CD14-positive monocyte (primary cell): Measurements from ENCODE around the gene TSPAN7. TPM values are rescaled to one million over a fixed set of nuclear protein-coding genes. Genes with fewer than 3 reads are reported as not detected.

Experiments used
- DNase-seq, 3 donors: peaks; one replicate each; pipeline ENCODE4 v3.0.0-alpha.2; 2011 to 2022
- H2AFZ ChIP-seq: 2 replicates; pipeline ENCODE4 v1.6.0; 2012; ENCODE audit warnings: mild to moderate bottlenecking, low read depth, low read length, inconsistent platforms; ENCODE audit not compliant: insufficient read depth, poor library complexity, severe bottlenecking
- H3K27ac ChIP-seq, 2 donors: 1 replicate in 1 of 2; 2 replicates in 1 of 2; pipeline ENCODE4 v1.5.1; 2012 to 2013; ENCODE audit warnings: low read length in 2 of 2, control low read depth in 1 of 2, inconsistent platforms in 1 of 2, low read depth in 1 of 2, mild to moderate bottlenecking in 1 of 2
- H3K27me3 ChIP-seq, 2 donors: one replicate each; pipeline versions ENCODE4 v1.6.0 to v1.6.1; 2011 to 2013; ENCODE audit warnings: low read length in 2 of 2; ENCODE audit not compliant: control insufficient read depth in 2 of 2, insufficient read depth in 2 of 2
- H3K36me3 ChIP-seq, 2 donors: replicated peaks in 1 of 2; 1 replicate in 1 of 2; 2 replicates in 1 of 2; pipeline versions ENCODE4 v1.5.1 to v1.6.1; 2012 to 2013; ENCODE audit warnings: low read length in 2 of 2, control low read depth in 1 of 2, inconsistent platforms in 1 of 2, mild to moderate bottlenecking in 1 of 2; ENCODE audit not compliant: insufficient read depth in 2 of 2, control insufficient read depth in 1 of 2
- H3K4me1 ChIP-seq, 2 donors: 1 replicate in 1 of 2; 2 replicates in 1 of 2; pipeline versions ENCODE4 v1.5.1 to v1.6.1; 2012 to 2013; ENCODE audit warnings: low read length in 2 of 2, control low read depth in 1 of 2, inconsistent platforms in 1 of 2, mild to moderate bottlenecking in 1 of 2, moderate library complexity in 1 of 2; ENCODE audit not compliant: insufficient read depth in 2 of 2, control insufficient read depth in 1 of 2
- H3K4me2 ChIP-seq: replicated peaks from 2 replicates; pipeline ENCODE3; 2012; ENCODE audit warnings: low read length, moderate library complexity, mild to moderate bottlenecking; ENCODE audit not compliant: poor library complexity, severe bottlenecking; ENCODE audit errors: extremely low read depth
- H3K4me3 ChIP-seq, 3 experiments: fragments of 200-600 bp in 1 of 3; sonication (generic) in 1 of 3; replicated peaks in 1 of 3; 1 replicate in 2 of 3; 2 replicates in 1 of 3; pipeline ENCODE4 v1.5.1; 2011 to 2013; ENCODE audit warnings: low read length in 3 of 3, mild to moderate bottlenecking in 3 of 3, control low read depth in 2 of 3, low read depth in 2 of 3, inconsistent platforms in 1 of 3, moderate library complexity in 1 of 3
- H3K79me2 ChIP-seq: 2 replicates; pipeline ENCODE4 v1.6.0; 2012; ENCODE audit warnings: mild to moderate bottlenecking, control low read depth, inconsistent platforms, low read length, moderate library complexity; ENCODE audit not compliant: insufficient read depth
- H3K9ac ChIP-seq: 2 replicates; pipeline ENCODE4 v1.6.0; 2017; ENCODE audit warnings: low read length, mild to moderate bottlenecking; ENCODE audit not compliant: insufficient read depth, poor library complexity, severe bottlenecking
- H3K9me3 ChIP-seq, 2 donors: replicated peaks in 1 of 2; 1 replicate in 1 of 2; 2 replicates in 1 of 2; pipeline versions ENCODE4 v1.5.1 to v1.6.1; 2012 to 2013; ENCODE audit warnings: low read length in 2 of 2, control low read depth in 1 of 2; ENCODE audit not compliant: control insufficient read depth in 1 of 2, insufficient read depth in 1 of 2
- H4K20me1 ChIP-seq: 2 replicates; pipeline ENCODE4 v1.6.0; 2012; ENCODE audit warnings: mild to moderate bottlenecking, low read length, control low read depth, moderate library complexity; ENCODE audit not compliant: insufficient read depth
- H3K27ac Mint-ChIP-seq, 7 donors: one replicate each; pipeline ENCODE4 v1.8.0; 2020; ENCODE audit warnings: mild to moderate bottlenecking in 7 of 7, mixed read lengths in 7 of 7, moderate library complexity in 6 of 7, inconsistent platforms in 2 of 7
- H3K27me3 Mint-ChIP-seq, 3 donors: one replicate each; pipeline ENCODE4 v1.8.0; 2021 to 2022; ENCODE audit warnings: low read depth in 3 of 3, mild to moderate bottlenecking in 3 of 3, mixed read lengths in 3 of 3, moderate library complexity in 3 of 3, inconsistent platforms in 1 of 3
- H3K36me3 Mint-ChIP-seq, 2 donors: one replicate each; pipeline ENCODE4 v1.8.0; 2020; ENCODE audit warnings: mixed read lengths in 2 of 2, inconsistent platforms in 1 of 2, mild to moderate bottlenecking in 1 of 2
- H3K4me1 Mint-ChIP-seq: one replicate; pipeline ENCODE4 v1.8.0; 2020; ENCODE audit warnings: mild to moderate bottlenecking, mixed read lengths
- H3K4me3 Mint-ChIP-seq, 2 donors: one replicate each; pipeline ENCODE4 v1.8.0; 2020; ENCODE audit warnings: mild to moderate bottlenecking in 2 of 2, mixed read lengths in 2 of 2, moderate library complexity in 1 of 2
- H3K9me3 Mint-ChIP-seq, 7 donors: one replicate each; pipeline ENCODE4 v1.8.0; 2020 to 2022; ENCODE audit warnings: mixed read lengths in 7 of 7, mild to moderate bottlenecking in 6 of 7, moderate library complexity in 6 of 7, inconsistent platforms in 2 of 7
- CTCF ChIP-seq: fragments of 200-600 bp; IDR thresholded peaks from one replicate; pipeline ENCODE4 v1.8.0; 2022; ENCODE audit warnings: antibody characterized with exemption, mild to moderate bottlenecking
- WGBS: methylation state at CpG from one replicate; pipeline ENCODE4 v1.1.5; 2013; ENCODE audit warnings: missing lambda C conversion rate; ENCODE audit not compliant: insufficient coverage; 5-methylcytosine and 5-hydroxymethylcytosine counted together
- intact Hi-C, 2 donors: fragments of 100-400 bp; cut with micrococcal nuclease; formaldehyde crosslinking; loops; one replicate each; pipeline versions ENCODE4 v1.15.0 to v1.15.1; 2023
- polyA plus RNA-seq, 3 donors: library from polyadenylated mRNA; depleted of rRNA in 1 of 3; unstranded in 2 of 3; stranded (reverse) in 1 of 3; fragments of 300-500 nt in 2 of 3; fragments of >200 nt in 1 of 3; fragmentation: Illumina TruSeq in 2 of 3; gene quantifications; 1 replicate in 2 of 3; 2 replicates in 1 of 3; pipeline ENCODE4 v1.2.3, GENCODE V29; 2012 to 2021
- small RNA-seq: library from RNA; depleted of rRNA; stranded (forward); fragments of <200 nt; gene quantifications from one replicate; pipeline ENCODE3, GENCODE V24; 2012; ENCODE audit warnings: low read depth; ENCODE audit not compliant: insufficient read length

Gene TSPAN7
- polyA plus RNA-seq, 3 donors = not detected

GRCh38 chrX:38732866-38733265 is 171.5 kb downstream of the TSPAN7 start:
- H3K9me3 ChIP-seq = no peaks in the 10 kb centered on the region
- no peaks in the 10 kb centered on the region for H3K36me3 Mint-ChIP-seq
- no peaks in the 10 kb centered on the region for H3K36me3 ChIP-seq
- no peaks in the 10 kb centered on the region for H3K4me1 ChIP-seq
- H3K9ac ChIP-seq = no peak overlapping the region
- H4K20me1 ChIP-seq = no peaks in the 10 kb centered on the region
- no CpG with 5 or more reads among the region's 1 CpG for WGBS
- DNase-seq = no peak
- no peak overlapping the region for H3K27ac ChIP-seq
- intact Hi-C loops = no loop called here
- no peak overlapping the region for H2AFZ ChIP-seq
- H3K27ac Mint-ChIP-seq = no peak overlapping the region
- H3K4me2 ChIP-seq = no peak overlapping the region
- TF ChIP-seq CTCF = no peak
- no peaks in the 10 kb centered on the region for H3K27me3 ChIP-seq
- no peak overlapping the region for H3K4me3 Mint-ChIP-seq
- H3K27me3 Mint-ChIP-seq = peaks cover 0 to 5% (median 0%) of the 10 kb centered on the region in 3 donors
- H3K4me3 ChIP-seq = no peak overlapping the region
- no peaks in the 10 kb centered on the region for H3K79me2 ChIP-seq
- peaks cover 1% of the 10 kb centered on the region for H3K4me1 Mint-ChIP-seq
- no peaks in the 10 kb centered on the region for H3K9me3 Mint-ChIP-seq

Small RNAs within 50 kb of the gene (small RNA-seq; reads per million reads assigned to genes)
- gene RNU7-7P = not detected

Other genes starting within 250 kb of the TSPAN7 start
- gene RPGR, start 234.0 kb upstream of the TSPAN7 start, polyA plus RNA-seq = 10 to 100 TPM in 1 of 3 donors, 1 to 10 TPM in 2; 4.3 to 10.9 (median 5.1) TPM
- not detected for gene OTC, start 208.9 kb upstream of the TSPAN7 start, polyA plus RNA-seq
- 100 to 1,000 TPM in 1 of 3 donors, 10 to 100 TPM in 2; 48.4 to 138 (median 55.5) TPM for gene MID1IP1, start 239.9 kb downstream of the TSPAN7 start, polyA plus RNA-seq